Chondrocyte (in vitro differentiated cells): ENCODE measurements around the gene ABHD18. TPM values are rescaled to one million over a fixed set of nuclear protein-coding genes. Genes with fewer than 3 reads are reported as not detected.

Experiments used
- DNase-seq: peaks from one replicate; pipeline ENCODE4 v3.0.0; 2021; ENCODE audit warnings: mixed read lengths, low spot score
- H3K27ac Mint-ChIP-seq: one replicate; pipeline ENCODE4 v1.8.0; 2021; ENCODE audit warnings: mild to moderate bottlenecking, moderate library complexity, mixed read lengths; ENCODE audit not compliant: unreplicated experiment
- H3K27me3 Mint-ChIP-seq: 2 replicates; pipeline ENCODE4 v1.8.0; 2021; ENCODE audit warnings: low read depth, mixed read lengths
- H3K36me3 Mint-ChIP-seq: 2 replicates; pipeline ENCODE4 v1.8.0; 2021; ENCODE audit warnings: low read depth, mixed read lengths
- H3K4me1 Mint-ChIP-seq: 2 replicates; pipeline ENCODE4 v1.8.0; 2021; ENCODE audit warnings: low read depth, mild to moderate bottlenecking, mixed read lengths
- H3K4me3 Mint-ChIP-seq: one replicate; pipeline ENCODE4 v1.8.0; 2021; ENCODE audit warnings: mild to moderate bottlenecking, moderate library complexity, mixed read lengths; ENCODE audit not compliant: unreplicated experiment
- H3K9me3 Mint-ChIP-seq: 2 replicates; pipeline ENCODE4 v1.8.0; 2021; ENCODE audit warnings: low read depth, mixed read lengths
- CTCF ChIP-seq: fragments of 200-600 bp; sonication (generic); IDR thresholded peaks from 2 replicates; pipeline ENCODE4 v1.5.0; 2021; ENCODE audit warnings: antibody characterized with exemption, mild to moderate bottlenecking, moderate library complexity
- total RNA-seq: library from RNA; stranded (reverse); gene quantifications from 3 replicates; pipeline ENCODE4 v1.2.1, GENCODE V29; 2021

The ABHD18 gene
- total RNA-seq, 1 donor from 2014 or later = 9.9 TPM

GRCh38 chr4:128068918-128069317, 103.7 kb downstream of the ABHD18 start:
- H3K27me3 Mint-ChIP-seq = no peaks in the 10 kb centered on the region
- peak; percentile 64 for TF ChIP-seq CTCF
- H3K27ac Mint-ChIP-seq = no peak overlapping the region
- peaks cover 9% of the 10 kb centered on the region for H3K4me1 Mint-ChIP-seq
- H3K9me3 Mint-ChIP-seq = no peaks in the 10 kb centered on the region
- no peak overlapping the region for H3K4me3 Mint-ChIP-seq
- DNase-seq = no peak
- H3K36me3 Mint-ChIP-seq = no peaks in the 10 kb centered on the region

- no peak for TF ChIP-seq CTCF
- DNase-seq = no peak
- H3K27ac Mint-ChIP-seq = no peak overlapping the region
- no peaks in the 10 kb centered on the region for H3K9me3 Mint-ChIP-seq
- H3K36me3 Mint-ChIP-seq = peaks cover 19% of the 10 kb centered on the region
- no peak overlapping the region for H3K4me3 Mint-ChIP-seq
- H3K27me3 Mint-ChIP-seq = no peaks in the 10 kb centered on the region
- no peaks in the 10 kb centered on the region for H3K4me1 Mint-ChIP-seq
Measured at GRCh38 chr4:128076464-128076863, 111.3 kb downstream of the ABHD18 start.

Other genes with a start within 250 kb of the ABHD18 start
- not detected in 3 replicates for gene SLC25A31, start 235.0 kb upstream of the ABHD18 start, total RNA-seq
- gene HSPA4L, start 183.1 kb upstream of the ABHD18 start, total RNA-seq = 3.7 to 5.7 TPM (median 4.0 TPM) in 3 replicates
- 3.1 to 6.8 TPM (median 3.1 TPM) in 3 replicates for gene PLK4, start 84.5 kb upstream of the ABHD18 start, total RNA-seq
- gene MFSD8, start 233 bp upstream of the ABHD18 start, total RNA-seq = 16.4 to 20.6 TPM (median 17.2 TPM) in 3 replicates
- gene LARP1B, start 95.9 kb downstream of the ABHD18 start, total RNA-seq = 20.9 to 23.6 TPM (median 21.9 TPM) in 3 replicates